Heart left ventricle (tissue), 16 donors: ENCODE results near the gene MID1. TPM values are rescaled to one million over a fixed set of nuclear protein-coding genes. Genes with fewer than 3 reads are reported as not detected.

Source experiments
- ATAC-seq, 4 donors: fragments of 200-7000 bp; cut with Tn5 transposase; one replicate each; pipeline ENCODE4 v1.9.1; 2020 to 2022; ENCODE audit warnings: moderate library complexity in 4 of 4, mild to moderate bottlenecking in 3 of 4, moderate number of reproducible peaks in 1 of 4
- DNase-seq, 5 donors: peaks; one replicate each; pipeline ENCODE4 v3.0.0-alpha.2; 2020
- H3K27ac ChIP-seq, 12 donors: fragments of 200-600 bp; sonication (generic) in 4 of 12; one replicate each; pipeline versions ENCODE4 v1.5.0 to v1.8.0; 2016 to 2022; ENCODE audit warnings: mild to moderate bottlenecking in 2 of 12
- H3K27me3 ChIP-seq, 9 donors: fragments of 200-600 bp; sonication (generic) in 2 of 9; one replicate each; pipeline versions ENCODE4 v1.5.1 to v1.8.0; 2016 to 2022; ENCODE audit warnings: mild to moderate bottlenecking in 3 of 9
- H3K36me3 ChIP-seq, 9 donors: fragments of 200-600 bp; sonication (generic) in 2 of 9; one replicate each; pipeline versions ENCODE4 v1.5.0 to v1.8.0; 2018 to 2022; ENCODE audit warnings: mild to moderate bottlenecking in 2 of 9
- H3K4me1 ChIP-seq, 12 donors: fragments of 200-600 bp; sonication (generic) in 4 of 12; one replicate each; pipeline versions ENCODE4 v1.5.0 to v1.8.0; 2016 to 2022; ENCODE audit warnings: mild to moderate bottlenecking in 3 of 12
- H3K4me3 ChIP-seq, 12 donors: fragments of 200-600 bp; sonication (generic) in 4 of 12; one replicate each; pipeline versions ENCODE4 v1.5.0 to v1.8.0; 2017 to 2022; ENCODE audit warnings: mild to moderate bottlenecking in 9 of 12, moderate library complexity in 4 of 12
- H3K9me3 ChIP-seq, 12 donors: fragments of 200-600 bp; sonication (generic) in 4 of 12; one replicate each; pipeline versions ENCODE4 v1.5.0 to v1.8.0; 2016 to 2022; ENCODE audit warnings: mild to moderate bottlenecking in 1 of 12
- POLR2A ChIP-seq, 2 donors: fragments of 450-650 bp; IDR thresholded peaks; one replicate each; pipeline ENCODE4 v1.6.1; 2017; ENCODE audit warnings: antibody characterized with exemption in 2 of 2, mild to moderate bottlenecking in 2 of 2, moderate library complexity in 2 of 2
- WGBS, 4 donors: extraction: QIAGEN DNeasy Blood & Tissue Kit in 2 of 4; methylation state at CpG; one replicate each; pipeline versions ENCODE4 v1.1.5 to v1.1.7; 2013 to 2018; 5-methylcytosine and 5-hydroxymethylcytosine counted together
- intact Hi-C, 10 donors: fragments of 100-400 bp; cut with DNase I; formaldehyde crosslinking; loops; one replicate each; pipeline versions ENCODE4 v1.11.1 to v1.14.2; 2022
- polyA plus RNA-seq, 2 donors: library from polyadenylated mRNA; stranded (reverse); fragments of 200-250 nt; gene quantifications; one replicate each; pipeline ENCODE4 v1.2.3, GENCODE V29; 2013
- total RNA-seq, 9 donors: library from RNA; depleted of rRNA in 2 of 9; stranded (reverse); fragments of >200 nt in 2 of 9; fragmentation: NEBNext Ultra II Directional in 3 of 9; extraction: Animal tissue kit (Norgen Biotek cat#: 25700) in 3 of 9; gene quantifications; one replicate each; pipeline versions ENCODE4 v1.1.0 to v1.2.4, GENCODE V29; 2016 to 2023
- TF ChIP-seq, protein P1 (sequence below), 12 donors: fragments of 200-600 bp; sonication (generic) in 4 of 12; IDR thresholded peaks; one replicate each; pipeline versions ENCODE4 v1.5.0 to v1.8.0; 2018 to 2022; ENCODE audit warnings: antibody characterized with exemption in 12 of 12, mild to moderate bottlenecking in 5 of 12
- donor health status: ischemic (EF 13 %, LVEDD 7.1; RV severe dilation, severe dysfunction).
- donor health status: healthy with polysubstance abuse.
- donor health status: DM: no; HTN: yes; CAD: no.
- donor health status: DM: no; HTN: no; CAD: no.
- donor health status: ischemic (EF 25% LVEDD 6.9; RV normal size, moderate dysfunction).
- donor health status: ischemic (EF 25% LVEDD 5.7; RV mildly dilated, moderate dysfunction).
- donor health status: healthy.
- donor health status: DM: yes; HTN: yes; CAD: no.
- donor health status: ischemic (EF 35%, LVEDD 5.7; RV mildly dilated, moderate dysfunction).
- donor health status: nonischemic (EF 11% LVEDD 7.7; RV severe dilation, severe dysfunction).
- donor health status: DM: yes; HTN: yes; CAD: no.
- donor health status: PGD.
- donor health status: ischemic (EF 29% LVEDD 5.4; RV normal size, mild dysfunction).
- donor health status: nonischemic (EF 23%, LVEDD 6.1; RV moderate dilation, normal function).

Gene MID1
- total and polyA plus RNA-seq, 11 donors: 1.6 to 18.7 (median 4.8) TPM

DNA sequence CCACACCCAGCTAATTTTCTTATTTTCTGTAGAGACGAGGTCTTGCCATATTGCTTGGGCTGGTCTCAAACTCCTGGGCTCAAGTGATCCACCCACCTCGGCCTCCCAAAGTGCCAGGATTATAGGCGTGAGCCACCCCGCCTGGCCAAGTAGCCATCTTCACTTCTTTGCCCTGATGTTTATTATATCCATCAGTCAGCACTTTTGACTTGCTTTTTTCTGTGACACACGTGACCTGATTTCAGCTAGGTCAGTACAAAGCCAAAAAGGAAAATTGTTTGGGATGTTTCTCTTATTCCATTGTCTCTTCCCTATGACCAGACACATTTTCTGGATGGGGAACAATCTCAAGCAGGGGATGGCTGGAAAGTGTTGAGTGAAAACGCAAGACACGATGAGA, 45.3 kb upstream of the MID1 start:
- no peaks in the 10 kb centered on the region for H3K9me3 ChIP-seq
- no peaks in the 10 kb centered on the region for H3K36me3 ChIP-seq
- intact Hi-C loops: no loop called here
- H3K4me1 ChIP-seq: no peaks in the 10 kb centered on the region
- no peaks in the 10 kb centered on the region for H3K27me3 ChIP-seq
- TF ChIP-seq, protein P1, sequence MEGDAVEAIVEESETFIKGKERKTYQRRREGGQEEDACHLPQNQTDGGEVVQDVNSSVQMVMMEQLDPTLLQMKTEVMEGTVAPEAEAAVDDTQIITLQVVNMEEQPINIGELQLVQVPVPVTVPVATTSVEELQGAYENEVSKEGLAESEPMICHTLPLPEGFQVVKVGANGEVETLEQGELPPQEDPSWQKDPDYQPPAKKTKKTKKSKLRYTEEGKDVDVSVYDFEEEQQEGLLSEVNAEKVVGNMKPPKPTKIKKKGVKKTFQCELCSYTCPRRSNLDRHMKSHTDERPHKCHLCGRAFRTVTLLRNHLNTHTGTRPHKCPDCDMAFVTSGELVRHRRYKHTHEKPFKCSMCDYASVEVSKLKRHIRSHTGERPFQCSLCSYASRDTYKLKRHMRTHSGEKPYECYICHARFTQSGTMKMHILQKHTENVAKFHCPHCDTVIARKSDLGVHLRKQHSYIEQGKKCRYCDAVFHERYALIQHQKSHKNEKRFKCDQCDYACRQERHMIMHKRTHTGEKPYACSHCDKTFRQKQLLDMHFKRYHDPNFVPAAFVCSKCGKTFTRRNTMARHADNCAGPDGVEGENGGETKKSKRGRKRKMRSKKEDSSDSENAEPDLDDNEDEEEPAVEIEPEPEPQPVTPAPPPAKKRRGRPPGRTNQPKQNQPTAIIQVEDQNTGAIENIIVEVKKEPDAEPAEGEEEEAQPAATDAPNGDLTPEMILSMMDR (IDR thresholded peaks at IDR 0.05): no peak
- no peak for TF ChIP-seq POLR2A (IDR thresholded peaks at IDR 0.05)
- DNase-seq: no peak
- ATAC-seq: no peak
- no peak overlapping the region for H3K27ac ChIP-seq
- no peak overlapping the region for H3K4me3 ChIP-seq
- 78 to 98% (median 88%) methylated on average over 7 of the region's 7 CpGs for WGBS, 4 donors

DNA sequence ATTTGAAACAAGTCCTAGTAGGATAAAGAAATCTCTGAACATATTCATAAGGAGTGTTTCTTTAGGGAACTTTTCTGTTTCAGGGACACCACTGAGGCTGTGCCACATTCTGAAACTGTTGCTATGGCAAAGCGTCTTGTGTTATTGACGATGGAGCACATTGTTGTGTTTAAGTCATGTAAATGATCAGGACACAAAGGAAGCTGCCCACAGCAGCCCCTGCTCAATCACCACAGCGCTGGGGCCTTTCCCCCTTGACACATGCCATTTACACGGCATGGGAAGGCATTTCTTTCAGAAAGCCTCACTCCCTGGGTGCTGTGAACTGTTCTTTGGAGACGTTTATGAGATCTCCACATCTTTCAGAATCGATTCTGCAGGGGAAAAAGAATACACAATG, 39.8 kb upstream of the MID1 start:
- no peak for DNase-seq
- Histone ChIP-seq H3K27me3 (no peaks in the 10 kb centered on the region), H3K36me3 (no peaks in the 10 kb centered on the region), H3K27ac (no peak overlapping the region), H3K4me1 (no peaks in the 10 kb centered on the region), H3K9me3 (peaks cover 0 to 7% (median 0%) of the 10 kb centered on the region in 12 donors), H3K4me3 (no peak overlapping the region)
- ATAC-seq: no peak
- intact Hi-C loops: no loop called here
- 42 to 73% (median 59%) methylated on average over 6 of the region's 6 CpGs for WGBS, 4 donors
- no peak for TF ChIP-seq POLR2A (IDR thresholded peaks at IDR 0.05)
- TF ChIP-seq, protein P1 (IDR thresholded peaks at IDR 0.05): no peak

DNA sequence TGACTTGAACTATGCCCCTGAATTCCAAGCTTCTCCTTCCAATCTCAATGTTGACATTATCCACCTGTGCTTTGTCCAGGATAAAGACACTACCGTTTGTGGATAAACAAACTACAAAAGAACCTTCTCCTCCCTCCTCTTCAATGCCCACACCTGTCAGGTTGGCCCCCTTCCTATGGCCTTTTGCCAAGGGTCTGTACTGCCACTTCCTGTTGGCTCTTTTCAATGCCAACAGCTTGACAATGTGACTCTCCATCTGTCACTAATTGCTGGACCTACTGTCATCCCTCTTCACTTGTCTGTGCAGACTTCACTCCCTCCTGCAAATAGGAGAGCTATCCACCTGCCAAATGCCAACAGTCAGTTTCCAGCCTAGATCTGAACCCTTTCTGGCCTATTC, 35.8 kb upstream of the MID1 start:
- Histone ChIP-seq H3K4me3 (no peak overlapping the region), H3K9me3 (peaks cover 0 to 7% (median 0%) of the 10 kb centered on the region in 12 donors), H3K4me1 (no peaks in the 10 kb centered on the region), H3K36me3 (no peaks in the 10 kb centered on the region), H3K27ac (no peak overlapping the region), H3K27me3 (peaks cover 0 to 3% (median 0%) of the 10 kb centered on the region in 9 donors)
- WGBS, 4 donors: 36 to 40% (median 39%) methylated on average over 1 of the region's 1 CpG
- ATAC-seq: no peak
- intact Hi-C loops: no loop called here
- TF ChIP-seq POLR2A (IDR thresholded peaks at IDR 0.05): no peak
- TF ChIP-seq, protein P1 (IDR thresholded peaks at IDR 0.05): no peak
- DNase-seq: no peak

DNA sequence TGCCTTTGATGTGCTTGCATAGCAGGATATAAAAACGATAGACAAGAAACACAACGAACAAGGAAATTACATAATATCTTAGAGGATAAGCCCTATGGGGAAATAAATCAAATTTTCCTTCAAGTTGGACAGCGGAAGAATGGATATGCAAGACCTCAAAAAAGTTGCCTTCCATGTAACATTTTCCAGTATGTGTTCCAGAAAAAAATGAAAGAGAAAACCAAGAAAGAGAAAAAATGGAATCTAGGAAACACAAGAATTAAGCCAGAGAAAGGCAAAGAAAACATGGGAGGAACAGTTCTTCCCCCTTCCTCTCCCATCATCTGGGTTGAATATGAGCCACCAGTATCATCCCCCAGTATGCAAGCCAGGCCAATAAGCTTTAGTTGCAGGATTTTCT, 34.6 kb upstream of the MID1 start:
- ATAC-seq (no peak), DNase-seq (no peak)
- no peak overlapping the region for H3K4me3 ChIP-seq
- TF ChIP-seq, protein P1 (IDR thresholded peaks at IDR 0.05): no peak
- no peaks in the 10 kb centered on the region for H3K4me1 ChIP-seq
- H3K36me3 ChIP-seq: no peaks in the 10 kb centered on the region
- H3K27ac ChIP-seq: no peak overlapping the region
- H3K9me3 ChIP-seq: peaks cover 0 to 7% (median 0%) of the 10 kb centered on the region in 12 donors
- intact Hi-C loops: no loop called here
- H3K27me3 ChIP-seq: peaks cover 0 to 5% (median 0%) of the 10 kb centered on the region in 9 donors
- 62 to 83% (median 70%) methylated on average over 3 of the region's 3 CpGs for WGBS, 4 donors
